Left ventricle myocardium inferior (tissue), 1 donor: ENCODE results near the gene IGFBPL1. TPM values are rescaled to one million over a fixed set of nuclear protein-coding genes. Genes with fewer than 3 reads are reported as not detected.

ENCODE experiments used
- DNase-seq: peaks from one replicate; pipeline ENCODE4 v3.0.0-alpha.2; 2020
- H3K27ac ChIP-seq: fragments of 200-600 bp; replicated peaks from 2 replicates; pipeline ENCODE4 v1.8.0; 2021
- H3K27me3 ChIP-seq: fragments of 200-600 bp; 2 replicates; pipeline ENCODE4 v1.8.0; 2021; ENCODE audit warnings: low read depth
- H3K36me3 ChIP-seq: fragments of 200-600 bp; 2 replicates; pipeline ENCODE4 v1.8.0; 2021
- H3K4me1 ChIP-seq: fragments of 200-600 bp; 2 replicates; pipeline ENCODE4 v1.8.0; 2021
- H3K4me3 ChIP-seq: fragments of 200-600 bp; 2 replicates; pipeline ENCODE4 v1.8.0; 2021; ENCODE audit warnings: mild to moderate bottlenecking, moderate library complexity
- H3K9me3 ChIP-seq: fragments of 200-600 bp; replicated peaks from 2 replicates; pipeline ENCODE4 v1.8.0; 2021
- CTCF ChIP-seq: fragments of 200-600 bp; IDR thresholded peaks from 2 replicates; pipeline ENCODE4 v1.8.0; 2021; ENCODE audit warnings: antibody characterized with exemption, mild to moderate bottlenecking, borderline replicate concordance
- intact Hi-C: fragments of 100-400 bp; cut with micrococcal nuclease; formaldehyde crosslinking; loops from one replicate; pipeline ENCODE4 v1.11.0; 2022
- total RNA-seq: library from RNA; stranded (reverse); fragmentation: NEBNext Ultra II Directional; extraction: Animal tissue kit (Norgen Biotek cat#: 25700); gene quantifications from one replicate; pipeline ENCODE4 v1.2.1, GENCODE V29; 2021
- donor health status: DM: no; HTN: yes; CAD: no; lungs with severe emphysema.

IGFBPL1 gene
- total RNA-seq, 1 donor from 2014 or later = not detected

GRCh38 chr9:38387751-38388150 lies 36.5 kb downstream of the IGFBPL1 start:
- no peak for DNase-seq

GRCh38 chr9:38387066-38387465 lies 37.2 kb downstream of the IGFBPL1 start:
- no peak for DNase-seq
- H3K4me1 ChIP-seq = peaks cover 7% of the 10 kb centered on the region
- H3K36me3 ChIP-seq = no peaks in the 10 kb centered on the region
- H3K4me3 ChIP-seq = no peak overlapping the region
- no peaks in the 10 kb centered on the region for H3K27me3 ChIP-seq
- TF ChIP-seq CTCF = no peak
- H3K27ac ChIP-seq = no peak overlapping the region
- intact Hi-C loops = no loop called here
- peaks cover 17% of the 10 kb centered on the region for H3K9me3 ChIP-seq

More at GRCh38 chr9:38387751-38388150, 36.5 kb downstream of the IGFBPL1 start:
- Histone ChIP-seq H3K27ac (no peak overlapping the region), H3K36me3 (no peaks in the 10 kb centered on the region), H3K4me3 (no peak overlapping the region), H3K9me3 (peaks cover 17% of the 10 kb centered on the region), H3K4me1 (peaks cover 12% of the 10 kb centered on the region), H3K27me3 (no peaks in the 10 kb centered on the region)
- intact Hi-C loops = no loop called here
- TF ChIP-seq CTCF = no peak

- Histone ChIP-seq H3K4me3 (no peak overlapping the region), H3K27me3 (no peaks in the 10 kb centered on the region), H3K9me3 (peaks cover 17% of the 10 kb centered on the region), H3K4me1 (peaks cover 5% of the 10 kb centered on the region), H3K36me3 (no peaks in the 10 kb centered on the region), H3K27ac (no peak overlapping the region)
- intact Hi-C loops = no loop called here
- TF ChIP-seq CTCF = no peak
- no peak for DNase-seq
These were observed 37.8 kb downstream of the IGFBPL1 start for GRCh38 chr9:38386319-38386895.

- Histone ChIP-seq H3K9me3 (peaks cover 17% of the 10 kb centered on the region), H3K36me3 (no peaks in the 10 kb centered on the region), H3K27me3 (no peaks in the 10 kb centered on the region), H3K4me3 (no peak overlapping the region), H3K27ac (no peak overlapping the region), H3K4me1 (peaks cover 10% of the 10 kb centered on the region)
- no peak for TF ChIP-seq CTCF
- intact Hi-C loops = no loop called here
- no peak for DNase-seq
These were observed 38.4 kb downstream of the IGFBPL1 start for GRCh38 chr9:38385896-38386295.

GRCh38 chr9:38384990-38385848 lies 39.0 kb downstream of the IGFBPL1 start:
- Histone ChIP-seq H3K9me3 (peaks cover 17% of the 10 kb centered on the region), H3K27ac (no peak overlapping the region), H3K4me1 (peaks cover 15% of the 10 kb centered on the region), H3K27me3 (no peaks in the 10 kb centered on the region), H3K36me3 (no peaks in the 10 kb centered on the region), H3K4me3 (no peak overlapping the region)
- intact Hi-C loops = no loop called here
- no peak for TF ChIP-seq CTCF
- no peak for DNase-seq
